Osteoblast (primary cell): Measurements from ENCODE around the gene VSIR. TPM values are rescaled to one million over a fixed set of nuclear protein-coding genes. Genes with fewer than 3 reads are reported as not detected.

Source experiments
- DNase-seq: peaks from one replicate; pipeline ENCODE4 v3.0.0; 2011; ENCODE audit warnings: low spot score, mixed read lengths; ENCODE audit not compliant: insufficient read length; ENCODE audit errors: missing footprints
- H2AFZ ChIP-seq: 2 replicates; pipeline ENCODE4 v1.6.0; 2011; ENCODE audit warnings: mild to moderate bottlenecking, low read length
- H3K27ac ChIP-seq: 2 replicates; pipeline ENCODE4 v1.5.1; 2011; ENCODE audit warnings: mild to moderate bottlenecking, low read depth, low read length, moderate library complexity
- H3K27me3 ChIP-seq: 2 replicates; pipeline ENCODE4 v1.6.0; 2012; ENCODE audit warnings: mild to moderate bottlenecking, control low read depth, inconsistent platforms, low read length, moderate library complexity; ENCODE audit not compliant: insufficient read depth
- H3K36me3 ChIP-seq: 2 replicates; pipeline ENCODE4 v1.5.1; 2011; ENCODE audit warnings: mild to moderate bottlenecking, low read length, control low read depth, moderate library complexity; ENCODE audit not compliant: insufficient read depth
- H3K4me1 ChIP-seq: 2 replicates; pipeline ENCODE4 v1.5.1; 2011; ENCODE audit warnings: mild to moderate bottlenecking, low read length, control low read depth, moderate library complexity; ENCODE audit not compliant: insufficient read depth
- H3K4me2 ChIP-seq: 2 replicates; pipeline ENCODE4 v1.6.0; 2011; ENCODE audit warnings: mild to moderate bottlenecking, low read length; ENCODE audit not compliant: insufficient read depth
- H3K4me3 ChIP-seq: fragments of 200-600 bp; sonication (generic); 3 replicates; pipeline ENCODE4 v1.5.1; 2012; ENCODE audit warnings: mild to moderate bottlenecking, low read length, inconsistent platforms; ENCODE audit not compliant: insufficient read depth
- H3K79me2 ChIP-seq: 2 replicates; pipeline ENCODE4 v1.6.0; 2012; ENCODE audit warnings: mild to moderate bottlenecking, low read length, control low read depth, inconsistent platforms; ENCODE audit not compliant: insufficient read depth
- H3K9me3 ChIP-seq: 2 replicates; pipeline ENCODE4 v1.5.1; 2011; ENCODE audit warnings: low read depth, low read length, control low read depth
- H4K20me1 ChIP-seq: 2 replicates; pipeline ENCODE4 v1.6.0; 2012; ENCODE audit warnings: mild to moderate bottlenecking, low read length, control low read depth; ENCODE audit not compliant: insufficient read depth
- total RNA-seq: library from RNA; depleted of rRNA; stranded (reverse); fragments of >200 nt; gene quantifications from 2 replicates; pipeline ENCODE4 v1.2.3, GENCODE V29; 2012
- TF ChIP-seq, protein P1 (sequence below): IDR thresholded peaks from 2 replicates; pipeline ENCODE4 v1.5.1; 2011; ENCODE audit warnings: mild to moderate bottlenecking, low read depth, low read length, moderate library complexity; ENCODE audit errors: extremely low read depth

VSIR gene
- total RNA-seq, 1 donor, result 75.3 TPM

DNA sequence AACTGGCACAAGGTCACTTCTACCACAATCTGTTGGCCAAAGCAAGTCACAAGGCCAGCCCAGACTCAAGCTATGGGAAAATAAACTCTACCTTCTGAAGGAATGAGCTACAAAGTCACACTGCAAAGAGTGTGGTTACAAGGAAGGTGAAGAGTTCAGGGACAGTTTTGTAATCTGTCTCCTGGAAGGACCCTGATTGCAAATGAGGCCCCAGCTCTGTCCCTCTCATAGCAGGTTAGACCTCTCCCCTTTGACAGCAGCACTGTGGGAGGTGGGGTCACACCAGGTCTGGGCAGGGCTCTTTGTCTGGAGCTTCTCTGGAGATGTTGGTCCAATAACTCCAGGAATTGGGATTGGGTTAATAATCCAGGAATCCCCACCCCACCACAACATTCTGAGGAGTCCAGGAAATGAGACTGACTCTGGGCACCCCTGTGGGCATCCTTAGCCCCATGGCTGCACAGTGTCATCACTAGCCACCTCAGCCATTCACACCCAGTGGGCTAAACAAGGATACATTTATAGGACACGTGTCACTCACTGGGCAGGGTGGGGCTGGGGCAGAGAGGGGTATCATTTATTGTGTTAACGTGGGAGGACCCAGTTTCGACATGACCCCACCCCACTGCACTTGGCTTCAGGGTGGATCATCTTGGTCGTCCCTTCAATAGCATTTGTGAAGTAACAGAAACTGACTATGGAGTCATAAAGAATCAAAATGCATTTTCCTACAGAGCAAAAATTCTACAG is 30.1 kb downstream of the VSIR start:
- H3K79me2 ChIP-seq, result no peaks in the 10 kb centered on the region

DNA sequence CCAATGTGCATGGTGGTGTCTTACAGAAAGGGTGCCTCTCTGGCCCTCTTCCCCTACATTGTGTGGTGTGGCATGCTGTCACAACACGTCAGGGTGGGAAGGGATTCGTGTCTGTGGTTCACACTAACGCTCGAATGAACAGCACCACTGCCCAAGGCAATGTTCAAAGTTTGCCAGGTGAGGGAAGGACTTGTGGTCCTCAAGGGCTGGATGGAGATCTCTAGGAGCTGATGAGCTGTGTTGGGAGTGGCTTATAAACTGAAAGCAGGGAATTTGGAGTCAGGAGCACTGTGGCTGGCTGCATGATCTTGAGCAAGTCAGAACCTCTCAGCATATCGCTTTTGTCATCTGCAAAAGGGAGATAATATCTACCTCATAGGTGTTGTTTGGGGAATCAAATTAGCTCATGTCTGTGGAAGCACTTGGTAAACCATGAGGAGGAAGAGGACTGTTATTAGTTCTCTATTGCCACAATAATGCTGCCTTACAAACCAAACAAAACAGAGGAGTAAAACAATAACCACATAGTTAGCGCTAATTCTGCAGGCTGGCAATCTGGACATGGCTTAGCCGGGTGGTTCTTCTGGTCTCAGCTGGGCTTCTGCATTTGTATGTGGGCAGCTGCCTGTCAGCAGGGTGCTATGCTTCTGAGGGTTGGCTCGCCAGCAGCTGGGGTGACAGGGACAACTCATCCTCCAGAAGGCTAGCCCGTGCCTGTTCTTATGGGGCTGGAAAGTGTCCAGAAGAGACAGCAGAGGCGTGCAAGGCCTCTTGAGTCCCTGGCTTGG is 30.8 kb downstream of the VSIR start:
- peaks cover 6% of the 10 kb centered on the region for H3K9me3 ChIP-seq
- H3K27me3 ChIP-seq, result no peaks in the 10 kb centered on the region
- H3K79me2 ChIP-seq, result no peaks in the 10 kb centered on the region
- H3K36me3 ChIP-seq, result no peaks in the 10 kb centered on the region
- TF ChIP-seq, protein P1, sequence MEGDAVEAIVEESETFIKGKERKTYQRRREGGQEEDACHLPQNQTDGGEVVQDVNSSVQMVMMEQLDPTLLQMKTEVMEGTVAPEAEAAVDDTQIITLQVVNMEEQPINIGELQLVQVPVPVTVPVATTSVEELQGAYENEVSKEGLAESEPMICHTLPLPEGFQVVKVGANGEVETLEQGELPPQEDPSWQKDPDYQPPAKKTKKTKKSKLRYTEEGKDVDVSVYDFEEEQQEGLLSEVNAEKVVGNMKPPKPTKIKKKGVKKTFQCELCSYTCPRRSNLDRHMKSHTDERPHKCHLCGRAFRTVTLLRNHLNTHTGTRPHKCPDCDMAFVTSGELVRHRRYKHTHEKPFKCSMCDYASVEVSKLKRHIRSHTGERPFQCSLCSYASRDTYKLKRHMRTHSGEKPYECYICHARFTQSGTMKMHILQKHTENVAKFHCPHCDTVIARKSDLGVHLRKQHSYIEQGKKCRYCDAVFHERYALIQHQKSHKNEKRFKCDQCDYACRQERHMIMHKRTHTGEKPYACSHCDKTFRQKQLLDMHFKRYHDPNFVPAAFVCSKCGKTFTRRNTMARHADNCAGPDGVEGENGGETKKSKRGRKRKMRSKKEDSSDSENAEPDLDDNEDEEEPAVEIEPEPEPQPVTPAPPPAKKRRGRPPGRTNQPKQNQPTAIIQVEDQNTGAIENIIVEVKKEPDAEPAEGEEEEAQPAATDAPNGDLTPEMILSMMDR, result no peak
- no peaks in the 10 kb centered on the region for H4K20me1 ChIP-seq
- no peaks in the 10 kb centered on the region for H3K4me1 ChIP-seq
- no peak overlapping the region for H2AFZ ChIP-seq
- no peak overlapping the region for H3K4me2 ChIP-seq
- H3K27ac ChIP-seq, result no peak overlapping the region
- DNase-seq, result no peak
- no peak overlapping the region for H3K4me3 ChIP-seq

More for the DNA sequence above, 30.1 kb downstream of the VSIR start:
- no peak for DNase-seq
- Histone ChIP-seq H2AFZ (no peak overlapping the region), H3K4me3 (no peak overlapping the region), H3K27me3 (no peaks in the 10 kb centered on the region), H3K4me1 (no peaks in the 10 kb centered on the region), H4K20me1 (no peaks in the 10 kb centered on the region), H3K36me3 (no peaks in the 10 kb centered on the region), H3K9me3 (peaks cover 6% of the 10 kb centered on the region), H3K4me2 (no peak overlapping the region), H3K27ac (no peak overlapping the region)
- TF ChIP-seq, protein P1, result no peak

DNA sequence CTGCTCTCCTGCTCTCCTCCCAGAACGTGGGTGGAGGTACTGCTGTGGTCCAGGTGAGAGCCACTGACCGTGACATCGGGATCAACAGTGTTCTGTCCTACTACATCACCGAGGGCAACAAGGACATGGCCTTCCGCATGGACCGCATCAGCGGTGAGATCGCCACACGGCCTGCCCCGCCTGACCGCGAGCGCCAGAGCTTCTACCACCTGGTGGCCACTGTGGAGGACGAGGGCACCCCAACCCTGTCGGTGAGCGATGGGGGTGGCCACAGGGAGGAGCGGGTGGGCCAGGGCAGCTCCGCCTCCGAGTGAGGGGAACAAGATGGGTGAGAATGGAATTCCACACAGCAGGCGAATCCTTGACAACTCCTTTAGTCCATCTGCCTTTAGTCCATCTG is 31.6 kb downstream of the VSIR start:
- Histone ChIP-seq H3K27ac (no peak overlapping the region), H3K36me3 (no peaks in the 10 kb centered on the region), H3K27me3 (no peaks in the 10 kb centered on the region), H3K4me2 (no peak overlapping the region), H3K79me2 (no peaks in the 10 kb centered on the region), H3K9me3 (peaks cover 6% of the 10 kb centered on the region), H3K4me1 (no peaks in the 10 kb centered on the region), H4K20me1 (no peaks in the 10 kb centered on the region), H2AFZ (no peak overlapping the region), H3K4me3 (no peak overlapping the region)
- no peak for DNase-seq
- TF ChIP-seq, protein P1, result no peak

DNA sequence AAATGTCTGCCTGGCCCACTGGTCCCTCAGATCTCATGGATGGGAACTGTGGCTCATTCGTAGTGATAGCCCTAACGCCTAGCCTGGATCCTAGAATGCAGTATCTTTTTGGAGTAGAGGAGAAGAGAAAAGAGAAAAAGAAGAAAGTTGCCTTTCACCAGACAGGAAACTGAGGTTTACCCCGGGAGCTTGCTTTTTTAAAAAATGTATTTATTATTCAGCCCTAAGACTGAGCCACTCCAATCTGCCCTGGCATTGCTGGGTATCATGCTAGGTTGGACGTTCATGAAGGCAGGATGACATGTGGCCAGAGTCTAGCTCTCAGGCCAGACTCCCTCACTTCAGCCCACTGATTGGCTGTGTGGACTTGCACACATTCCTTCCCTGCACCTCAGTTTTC is 32.3 kb downstream of the VSIR start:
- H4K20me1 ChIP-seq, result no peaks in the 10 kb centered on the region
- TF ChIP-seq, protein P1, result no peak
- no peaks in the 10 kb centered on the region for H3K36me3 ChIP-seq
- no peaks in the 10 kb centered on the region for H3K4me1 ChIP-seq
- no peak overlapping the region for H3K4me3 ChIP-seq
- no peaks in the 10 kb centered on the region for H3K27me3 ChIP-seq
- H2AFZ ChIP-seq, result no peak overlapping the region
- no peak for DNase-seq
- no peaks in the 10 kb centered on the region for H3K79me2 ChIP-seq
- H3K9me3 ChIP-seq, result peaks cover 6% of the 10 kb centered on the region
- H3K4me2 ChIP-seq, result no peak overlapping the region
- no peak overlapping the region for H3K27ac ChIP-seq
